Mesendoderm (in vitro differentiated cells): Measurements from ENCODE around the gene SCUBE1.

Experiments
- DNase-seq: peaks from one replicate; pipeline ENCODE4 v3.0.0; 2013
- H2AK5ac ChIP-seq: 2 replicates; pipeline ENCODE4 v1.6.1; 2013; ENCODE audit warnings: low read length, inconsistent platforms
- H2BK120ac ChIP-seq: 2 replicates; pipeline ENCODE4 v1.6.1; 2013; ENCODE audit warnings: low read depth, mild to moderate bottlenecking, low read length, moderate library complexity, mixed read lengths
- H2BK15ac ChIP-seq: replicated peaks from 2 replicates; pipeline ENCODE4 v1.6.1; 2013; ENCODE audit warnings: low read depth, mild to moderate bottlenecking, moderate library complexity
- H2BK5ac ChIP-seq: 2 replicates; pipeline ENCODE4 v1.6.1; 2013; ENCODE audit warnings: low read length, inconsistent platforms
- H3K18ac ChIP-seq: 2 replicates; pipeline ENCODE4 v1.6.1; 2013; ENCODE audit warnings: mild to moderate bottlenecking, low read length, mixed read lengths
- H3K23ac ChIP-seq: one replicate; pipeline ENCODE4 v1.6.1; 2013; ENCODE audit warnings: low read length
- H3K27ac ChIP-seq: 2 replicates; pipeline ENCODE4 v1.5.1; 2013; ENCODE audit warnings: low read depth, mild to moderate bottlenecking, inconsistent platforms, low read length, moderate library complexity
- H3K27me3 ChIP-seq: 2 replicates; pipeline ENCODE4 v1.6.1; 2013; ENCODE audit warnings: low read length, control low read depth, mild to moderate bottlenecking, inconsistent platforms; ENCODE audit not compliant: insufficient read depth, poor library complexity
- H3K36me3 ChIP-seq: 2 replicates; pipeline ENCODE4 v1.6.1; 2013; ENCODE audit warnings: low read length, inconsistent platforms; ENCODE audit not compliant: control insufficient read depth, insufficient read depth
- H3K4ac ChIP-seq: one replicate; pipeline ENCODE4 v1.6.1; 2013; ENCODE audit warnings: low read depth, mild to moderate bottlenecking, low read length, moderate library complexity
- H3K4me1 ChIP-seq: 2 replicates; pipeline ENCODE4 v1.6.1; 2013; ENCODE audit warnings: low read depth, low read length, inconsistent platforms; ENCODE audit not compliant: control insufficient read depth
- H3K4me2 ChIP-seq: 2 replicates; pipeline ENCODE4 v1.6.1; 2013; ENCODE audit warnings: low read length
- H3K4me3 ChIP-seq: 2 replicates; pipeline ENCODE4 v1.5.1; 2013; ENCODE audit warnings: mild to moderate bottlenecking, low read length
- H3K56ac ChIP-seq: one replicate; pipeline ENCODE4 v1.6.1; 2013; ENCODE audit warnings: low read length
- H3K79me1 ChIP-seq: 2 replicates; pipeline ENCODE4 v1.6.1; 2013; ENCODE audit warnings: low read length, inconsistent platforms
- H3K79me2 ChIP-seq: 2 replicates; pipeline ENCODE4 v1.6.1; 2013; ENCODE audit warnings: mild to moderate bottlenecking, low read length; ENCODE audit not compliant: control insufficient read depth, insufficient read depth
- H3K9ac ChIP-seq: 2 replicates; pipeline ENCODE4 v1.6.1; 2013; ENCODE audit warnings: low read length, inconsistent platforms
- H4K5ac ChIP-seq: one replicate; pipeline ENCODE4 v1.6.1; 2013; ENCODE audit warnings: low read length
- H4K8ac ChIP-seq: one replicate; pipeline ENCODE4 v1.6.1; 2013; ENCODE audit warnings: low read depth, mild to moderate bottlenecking, control low read depth, low read length, moderate library complexity
- WGBS: extraction: QIAGEN DNeasy Blood & Tissue Kit; methylation state at CpG from one replicate; pipeline ENCODE4 v1.1.7; 2013; ENCODE audit warnings: low lambda C conversion rate, missing lambda C conversion rate; ENCODE audit not compliant: insufficient coverage; ENCODE audit errors: extremely low coverage; 5-methylcytosine and 5-hydroxymethylcytosine counted together

The SCUBE1 gene

DNA sequence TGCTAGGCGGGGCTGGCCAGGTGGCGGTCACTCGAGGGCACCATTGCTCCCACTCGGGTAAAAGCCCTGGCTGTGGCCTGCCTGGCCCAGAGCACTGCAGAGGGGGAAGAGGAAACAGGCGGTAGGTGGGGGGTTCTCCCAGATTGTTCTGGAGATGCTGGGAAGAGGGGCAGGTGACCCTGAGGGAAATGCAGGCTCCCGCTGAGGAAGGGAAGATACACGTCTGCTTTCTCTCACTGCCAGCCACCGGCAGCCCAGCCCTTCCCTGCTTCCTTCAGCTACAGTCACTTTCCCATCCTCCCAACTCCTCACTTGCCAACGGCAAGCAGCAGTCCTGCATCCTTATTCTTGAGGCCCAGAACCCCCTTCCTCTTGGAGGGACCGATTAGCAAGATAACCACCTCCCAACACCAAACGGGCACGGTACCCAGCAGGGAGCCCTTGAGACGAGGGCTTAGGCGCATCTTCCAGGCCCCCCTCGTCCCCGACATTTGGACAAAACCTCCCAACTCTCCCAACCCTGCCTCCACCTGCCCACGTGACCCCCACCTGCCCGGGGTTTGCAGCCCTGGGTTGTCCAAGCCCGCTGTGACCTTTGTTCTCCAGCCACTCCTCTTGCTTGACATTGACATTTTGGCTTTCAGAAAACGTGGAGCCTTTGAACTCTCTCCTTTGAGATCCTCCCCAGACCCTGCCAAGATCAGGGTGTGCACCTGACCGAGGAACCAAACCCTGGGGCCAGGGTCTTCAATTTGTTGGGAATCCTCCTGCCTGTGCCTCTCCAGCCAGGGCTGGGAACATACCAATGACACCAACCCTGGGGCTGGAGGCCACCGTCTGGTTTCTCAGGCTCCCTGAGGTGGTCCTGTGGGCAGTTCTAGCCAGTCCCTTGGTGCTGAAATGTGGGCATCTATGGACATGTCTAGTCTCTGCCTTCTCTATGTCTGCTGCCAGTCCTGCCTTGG is 107.4 kb downstream of the SCUBE1 start:
- Histone ChIP-seq H3K27ac (no peak overlapping the region), H3K9ac (no peak overlapping the region), H3K36me3 (no peaks in the 10 kb centered on the region), H3K79me1 (no peaks in the 10 kb centered on the region), H3K79me2 (no peaks in the 10 kb centered on the region), H3K4me2 (no peak overlapping the region), H2BK5ac (no peak overlapping the region), H3K23ac (no peak overlapping the region), H3K18ac (no peak overlapping the region), H3K4ac (no peak overlapping the region), H2BK120ac (no peak overlapping the region), H2AK5ac (no peak overlapping the region), H3K56ac (no peak overlapping the region), H2BK15ac (no peak overlapping the region), H4K8ac (no peak overlapping the region), H3K27me3 (no peaks in the 10 kb centered on the region), H3K4me3 (no peak overlapping the region), H4K5ac (no peak overlapping the region), H3K4me1 (no peaks in the 10 kb centered on the region)
- WGBS = no CpG with 5 or more reads among the region's 22 CpGs
- no peak for DNase-seq

GRCh38 chr22:43234264-43234988 is 108.7 kb downstream of the SCUBE1 start:
- DNase-seq = no peak
- Histone ChIP-seq H4K5ac (no peak overlapping the region), H3K18ac (no peak overlapping the region), H3K27me3 (no peaks in the 10 kb centered on the region), H3K36me3 (no peaks in the 10 kb centered on the region), H2AK5ac (no peak overlapping the region), H4K8ac (no peak overlapping the region), H3K79me1 (no peaks in the 10 kb centered on the region), H3K56ac (no peak overlapping the region), H3K27ac (no peak overlapping the region), H3K4me3 (no peak overlapping the region), H2BK120ac (no peak overlapping the region), H2BK5ac (no peak overlapping the region), H2BK15ac (no peak overlapping the region), H3K4me1 (no peaks in the 10 kb centered on the region), H3K79me2 (no peaks in the 10 kb centered on the region), H3K4ac (no peak overlapping the region), H3K23ac (no peak overlapping the region), H3K4me2 (no peak overlapping the region), H3K9ac (no peak overlapping the region)
- WGBS = no CpG with 5 or more reads among the region's 9 CpGs

DNA sequence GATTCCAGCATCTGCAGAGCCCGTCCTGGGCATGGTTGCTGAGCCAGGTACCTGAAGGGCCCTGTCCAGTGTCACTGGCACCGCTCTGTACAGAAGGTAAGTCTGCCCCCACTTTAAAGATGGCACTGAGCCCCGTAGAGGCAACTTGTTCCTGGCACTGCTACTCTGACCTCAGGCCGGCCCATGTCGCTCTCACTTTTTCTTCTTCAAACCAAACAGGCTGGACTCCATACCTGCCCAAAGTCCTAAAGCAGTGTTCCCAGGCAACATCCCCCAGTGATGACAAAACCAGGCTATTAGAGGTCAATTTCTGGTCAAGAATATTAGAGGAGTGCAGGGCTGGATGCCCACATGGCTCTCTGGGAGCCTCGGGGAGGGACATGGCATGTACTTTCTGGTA is 109.6 kb downstream of the SCUBE1 start:
- Histone ChIP-seq H2BK120ac (no peak overlapping the region), H3K27ac (no peak overlapping the region), H3K4me1 (no peaks in the 10 kb centered on the region), H3K9ac (no peak overlapping the region), H3K18ac (no peak overlapping the region), H3K79me2 (no peaks in the 10 kb centered on the region), H2AK5ac (no peak overlapping the region), H3K4me2 (no peak overlapping the region), H3K23ac (no peak overlapping the region), H3K79me1 (no peaks in the 10 kb centered on the region), H4K5ac (no peak overlapping the region), H2BK5ac (no peak overlapping the region), H3K4ac (no peak overlapping the region), H3K4me3 (no peak overlapping the region), H2BK15ac (no peak overlapping the region), H3K27me3 (no peaks in the 10 kb centered on the region), H3K56ac (no peak overlapping the region), H4K8ac (no peak overlapping the region), H3K36me3 (no peaks in the 10 kb centered on the region)
- WGBS = no CpG with 5 or more reads among the region's 6 CpGs
- no peak for DNase-seq

GRCh38 chr22:43232445-43232844 is 110.7 kb downstream of the SCUBE1 start:
- no peak overlapping the region for H3K18ac ChIP-seq
- H3K36me3 ChIP-seq = no peaks in the 10 kb centered on the region
- no peak overlapping the region for H3K4ac ChIP-seq
- DNase-seq = no peak
- H3K56ac ChIP-seq = no peak overlapping the region
- no peaks in the 10 kb centered on the region for H3K27me3 ChIP-seq
- no peak overlapping the region for H2BK120ac ChIP-seq
- no peaks in the 10 kb centered on the region for H3K4me1 ChIP-seq
- no peak overlapping the region for H2BK5ac ChIP-seq
- H2BK15ac ChIP-seq = no peak overlapping the region
- H3K79me2 ChIP-seq = no peaks in the 10 kb centered on the region
- no peak overlapping the region for H3K4me3 ChIP-seq
- no peak overlapping the region for H2AK5ac ChIP-seq
- no CpG with 5 or more reads among the region's 8 CpGs for WGBS
- H3K23ac ChIP-seq = no peak overlapping the region
- H3K79me1 ChIP-seq = no peaks in the 10 kb centered on the region
- no peak overlapping the region for H4K8ac ChIP-seq
- no peak overlapping the region for H3K4me2 ChIP-seq
- no peak overlapping the region for H3K27ac ChIP-seq
- no peak overlapping the region for H3K9ac ChIP-seq
- no peak overlapping the region for H4K5ac ChIP-seq

- no CpG with 5 or more reads among the region's 15 CpGs for WGBS
- no peak overlapping the region for H4K5ac ChIP-seq
- no peak overlapping the region for H3K9ac ChIP-seq
- H3K27ac ChIP-seq = no peak overlapping the region
- no peaks in the 10 kb centered on the region for H3K36me3 ChIP-seq
- H2AK5ac ChIP-seq = no peak overlapping the region
- H2BK5ac ChIP-seq = no peak overlapping the region
- no peak overlapping the region for H3K56ac ChIP-seq
- H3K79me2 ChIP-seq = no peaks in the 10 kb centered on the region
- H2BK15ac ChIP-seq = no peak overlapping the region
- no peak overlapping the region for H3K18ac ChIP-seq
- no peak overlapping the region for H3K4me2 ChIP-seq
- H3K79me1 ChIP-seq = no peaks in the 10 kb centered on the region
- no peak overlapping the region for H3K4me3 ChIP-seq
- no peak overlapping the region for H3K4ac ChIP-seq
- H3K23ac ChIP-seq = no peak overlapping the region
- H3K4me1 ChIP-seq = peaks cover 3% of the 10 kb centered on the region
- H3K27me3 ChIP-seq = no peaks in the 10 kb centered on the region
- no peak overlapping the region for H2BK120ac ChIP-seq
- no peak overlapping the region for H4K8ac ChIP-seq
- no peak for DNase-seq
These were observed 111.5 kb downstream of the SCUBE1 start for GRCh38 chr22:43231724-43232034.
